Measurements from ENCODE around the gene LCNL1. TPM values are rescaled to one million over a fixed set of nuclear protein-coding genes. Genes with fewer than 3 reads are reported as not detected.

LCNL1 gene
- total and polyA plus RNA-seq, 12 donors: 0.06 to 10.5 (median 0.78) TPM; not detected in 2

DNA sequence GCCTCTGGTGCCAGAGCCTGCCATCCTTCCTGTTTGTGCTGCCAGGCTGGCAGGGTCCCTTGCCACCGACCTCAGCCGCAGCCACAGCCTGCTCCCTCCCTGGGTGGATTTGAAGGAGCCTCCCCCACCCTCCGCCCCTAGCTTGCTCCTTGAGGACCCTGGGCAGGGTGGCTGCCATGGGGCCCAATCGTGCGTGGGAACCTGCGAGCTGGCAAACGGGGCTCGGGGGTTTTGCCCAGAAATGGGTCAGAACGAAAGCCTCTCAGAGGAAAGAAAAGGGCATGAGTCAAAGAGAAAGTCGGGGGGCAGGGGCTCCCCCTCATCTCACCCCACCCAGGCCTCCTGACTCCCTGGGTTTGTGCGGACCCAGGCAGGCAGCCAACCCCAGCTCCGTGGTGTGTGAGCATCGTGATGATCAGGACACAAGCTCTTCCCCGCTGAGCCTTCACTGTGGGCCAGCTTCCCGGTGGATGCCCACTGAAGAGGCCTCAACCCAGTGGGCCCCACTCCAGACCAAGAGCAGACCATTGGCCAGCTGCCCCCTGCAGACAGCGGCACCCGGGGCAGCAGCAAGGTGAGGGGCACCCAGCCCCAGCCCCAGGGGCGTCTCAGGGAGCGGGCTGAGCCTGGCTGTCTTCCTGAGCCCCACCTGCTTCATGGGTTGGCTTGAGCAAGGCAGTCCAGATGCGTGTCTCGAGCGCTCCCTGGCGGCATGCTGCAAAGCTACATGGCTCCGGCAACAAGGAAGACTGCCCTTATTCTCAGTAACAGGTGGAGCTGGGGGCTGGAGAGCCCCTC lies 52.1 kb downstream of the LCNL1 start:
- Histone ChIP-seq H3K27me3 (no peaks in the 10 kb centered on the region), H3K4me3 (no peak overlapping the region), H3K36me3 (replicated peaks in 1 of 2) (peaks cover 0 to 7% of the 10 kb centered on the region in 2 donors), H3K27ac (peak overlapping the region in 2 of 5 donors; percentile 34 to 35), H3K4me1 (replicated peaks in 1 of 2) (peaks cover 0 to 16% of the 10 kb centered on the region in 2 donors), H3K9me3 (replicated peaks in 1 of 3) (no peaks in the 10 kb centered on the region)
- peak; percentile 81 to 93 (median 83) for DNase-seq
- 16 to 37% (median 22%) methylated on average over 11 to 24 of the region's 24 CpGs for WGBS, 4 donors
- intact Hi-C loops (cut with DNase I): loop anchor here (5.0 kb wide), 2 partner anchors 93 to 248 kb away; partner anchors contain the start of gene FBXW5 (in 1 of the 2)
- TF ChIP-seq, protein P1, sequence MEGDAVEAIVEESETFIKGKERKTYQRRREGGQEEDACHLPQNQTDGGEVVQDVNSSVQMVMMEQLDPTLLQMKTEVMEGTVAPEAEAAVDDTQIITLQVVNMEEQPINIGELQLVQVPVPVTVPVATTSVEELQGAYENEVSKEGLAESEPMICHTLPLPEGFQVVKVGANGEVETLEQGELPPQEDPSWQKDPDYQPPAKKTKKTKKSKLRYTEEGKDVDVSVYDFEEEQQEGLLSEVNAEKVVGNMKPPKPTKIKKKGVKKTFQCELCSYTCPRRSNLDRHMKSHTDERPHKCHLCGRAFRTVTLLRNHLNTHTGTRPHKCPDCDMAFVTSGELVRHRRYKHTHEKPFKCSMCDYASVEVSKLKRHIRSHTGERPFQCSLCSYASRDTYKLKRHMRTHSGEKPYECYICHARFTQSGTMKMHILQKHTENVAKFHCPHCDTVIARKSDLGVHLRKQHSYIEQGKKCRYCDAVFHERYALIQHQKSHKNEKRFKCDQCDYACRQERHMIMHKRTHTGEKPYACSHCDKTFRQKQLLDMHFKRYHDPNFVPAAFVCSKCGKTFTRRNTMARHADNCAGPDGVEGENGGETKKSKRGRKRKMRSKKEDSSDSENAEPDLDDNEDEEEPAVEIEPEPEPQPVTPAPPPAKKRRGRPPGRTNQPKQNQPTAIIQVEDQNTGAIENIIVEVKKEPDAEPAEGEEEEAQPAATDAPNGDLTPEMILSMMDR (IDR thresholded peaks at IDR 0.05): peak; percentile 82 to 93 (median 92)
- TF ChIP-seq POLR2A (IDR thresholded peaks at IDR 0.05): no peak

Other genes starting within 250 kb of the LCNL1 start
Only the 30 nearest of the 38 such genes appear.
- not detected for gene LCN15, start 218.5 kb upstream of the LCNL1 start, total RNA-seq
- gene LCN15, start 218.5 kb upstream of the LCNL1 start, polyA plus RNA-seq: not detected
- gene TMEM141, start 191.6 kb upstream of the LCNL1 start, total RNA-seq: 10 to 100 TPM; 31.3 to 78.7 (median 58.1) TPM
- 10 to 100 TPM; 46.7 to 94.8 (median 76.3) TPM for gene TMEM141, start 191.6 kb upstream of the LCNL1 start, polyA plus RNA-seq
- gene CCDC183, start 186.7 kb upstream of the LCNL1 start, total RNA-seq: 1 to 10 TPM in 6 of 9 donors, under 1 TPM in 2, not detected in 1; 0.46 to 3.3 (median 1.7) TPM
- gene CCDC183, start 186.7 kb upstream of the LCNL1 start, polyA plus RNA-seq: 10 to 100 TPM in 1 of 3 donors, 1 to 10 TPM in 1, under 1 TPM in 1; 0.60 to 17.5 (median 2.4) TPM
- 10 to 100 TPM; 20.9 to 82.0 (median 56.6) TPM for gene RABL6, start 175.0 kb upstream of the LCNL1 start, total RNA-seq
- 100 to 1,000 TPM in 1 of 3 donors, 10 to 100 TPM in 2; 24.0 to 150 (median 71.1) TPM for gene RABL6, start 175.0 kb upstream of the LCNL1 start, polyA plus RNA-seq
- gene AJM1, start 140.5 kb upstream of the LCNL1 start, total RNA-seq: 1 to 10 TPM in 8 of 9 donors, under 1 TPM in 1; 0.42 to 7.1 (median 3.4) TPM
- gene AJM1, start 140.5 kb upstream of the LCNL1 start, polyA plus RNA-seq: 10 to 100 TPM in 1 of 3 donors, 1 to 10 TPM in 1, under 1 TPM in 1; 0.33 to 13.7 (median 3.2) TPM
- gene PHPT1, start 133.6 kb upstream of the LCNL1 start, total RNA-seq: 100 to 1,000 TPM in 7 of 9 donors, 10 to 100 TPM in 2; 73.9 to 267 (median 171) TPM
- 100 to 1,000 TPM in 2 of 3 donors, 10 to 100 TPM in 1; 75.8 to 330 (median 214) TPM for gene PHPT1, start 133.6 kb upstream of the LCNL1 start, polyA plus RNA-seq
- gene MAMDC4, start 130.6 kb upstream of the LCNL1 start, total RNA-seq: 10 to 100 TPM in 1 of 9 donors, 1 to 10 TPM in 8; 1.3 to 13.8 (median 4.6) TPM
- gene MAMDC4, start 130.6 kb upstream of the LCNL1 start, polyA plus RNA-seq: 10 to 100 TPM in 2 of 3 donors, under 1 TPM in 1; 0.57 to 30.6 (median 11.6) TPM
- 100 to 1,000 TPM; 228 to 557 (median 426) TPM for gene EDF1, start 116.7 kb upstream of the LCNL1 start, total RNA-seq
- 1,000 to 10,000 TPM in 2 of 3 donors, 100 to 1,000 TPM in 1; 649 to 1,113 (median 1,099) TPM for gene EDF1, start 116.7 kb upstream of the LCNL1 start, polyA plus RNA-seq
- gene TRAF2, start 96.5 kb upstream of the LCNL1 start, total RNA-seq: 10 to 100 TPM in 5 of 9 donors, 1 to 10 TPM in 4; 3.8 to 16.9 (median 10.3) TPM
- 10 to 100 TPM in 2 of 3 donors, 1 to 10 TPM in 1; 3.4 to 24.7 (median 13.2) TPM for gene TRAF2, start 96.5 kb upstream of the LCNL1 start, polyA plus RNA-seq
- gene FBXW5, start 38.3 kb upstream of the LCNL1 start, total RNA-seq: 100 to 1,000 TPM in 7 of 9 donors, 10 to 100 TPM in 2; 91.6 to 257 (median 202) TPM
- 100 to 1,000 TPM in 2 of 3 donors, 10 to 100 TPM in 1; 19.2 to 153 (median 125) TPM for gene FBXW5, start 38.3 kb upstream of the LCNL1 start, polyA plus RNA-seq
- 1 to 10 TPM in 2 of 9 donors, under 1 TPM in 1, not detected in 6; 0.68 to 5.5 (median 1.2) TPM for gene C8G, start 37.8 kb upstream of the LCNL1 start, total RNA-seq
- 1 to 10 TPM; 1.1 to 4.3 (median 3.3) TPM for gene C8G, start 37.8 kb upstream of the LCNL1 start, polyA plus RNA-seq
- gene LCN12, start 30.7 kb upstream of the LCNL1 start, total RNA-seq: 10 to 100 TPM in 1 of 9 donors, 1 to 10 TPM in 7, not detected in 1; 1.7 to 16.6 (median 4.0) TPM
- 10 to 100 TPM in 2 of 3 donors, under 1 TPM in 1; 0.75 to 31.8 (median 25.7) TPM for gene LCN12, start 30.7 kb upstream of the LCNL1 start, polyA plus RNA-seq
- 100 to 1,000 TPM in 6 of 9 donors, 10 to 100 TPM in 2, 1 to 10 TPM in 1; 1.1 to 607 (median 197) TPM for gene PTGDS, start 5.5 kb upstream of the LCNL1 start, total RNA-seq
- 100 to 1,000 TPM in 2 of 3 donors, 10 to 100 TPM in 1; 23.8 to 812 (median 672) TPM for gene PTGDS, start 5.5 kb upstream of the LCNL1 start, polyA plus RNA-seq
- gene PAXX, start 9.4 kb downstream of the LCNL1 start, total RNA-seq: 10 to 100 TPM; 20.3 to 44.5 (median 35.5) TPM
- 100 to 1,000 TPM in 2 of 3 donors, 1 to 10 TPM in 1; 4.9 to 363 (median 209) TPM for gene PAXX, start 9.4 kb downstream of the LCNL1 start, polyA plus RNA-seq
- 1 to 10 TPM in 2 of 9 donors, under 1 TPM in 5, not detected in 2; 0.22 to 1.3 (median 0.79) TPM for gene CLIC3, start 13.6 kb downstream of the LCNL1 start, total RNA-seq
- gene CLIC3, start 13.6 kb downstream of the LCNL1 start, polyA plus RNA-seq: 1 to 10 TPM in 2 of 3 donors, not detected in 1; 3.8 to 6.4 TPM
- gene ABCA2, start 45.2 kb downstream of the LCNL1 start, total RNA-seq: 10 to 100 TPM in 8 of 9 donors, 1 to 10 TPM in 1; 2.9 to 54.4 (median 29.3) TPM
- gene ABCA2, start 45.2 kb downstream of the LCNL1 start, polyA plus RNA-seq: 100 to 1,000 TPM in 1 of 3 donors, 10 to 100 TPM in 2; 13.6 to 150 (median 69.8) TPM
- gene FUT7, start 49.1 kb downstream of the LCNL1 start, total RNA-seq: under 1 TPM in 5 of 9 donors, not detected in 4; 0.11 to 0.69 (median 0.21) TPM
- under 1 TPM in 2 of 3 donors, not detected in 1; 0.16 to 0.17 TPM for gene FUT7, start 49.1 kb downstream of the LCNL1 start, polyA plus RNA-seq
- gene NPDC1, start 63.2 kb downstream of the LCNL1 start, total RNA-seq: 10 to 100 TPM in 8 of 9 donors, 1 to 10 TPM in 1; 9.4 to 77.1 (median 41.2) TPM
- gene NPDC1, start 63.2 kb downstream of the LCNL1 start, polyA plus RNA-seq: 100 to 1,000 TPM in 2 of 3 donors, 1 to 10 TPM in 1; 5.1 to 311 (median 194) TPM
- gene ENTPD2, start 71.1 kb downstream of the LCNL1 start, total RNA-seq: under 1 TPM in 4 of 9 donors, not detected in 5; 0.28 to 0.53 (median 0.36) TPM
- gene ENTPD2, start 71.1 kb downstream of the LCNL1 start, polyA plus RNA-seq: 1 to 10 TPM in 2 of 3 donors, not detected in 1; 1.6 to 1.7 TPM
- 1 to 10 TPM in 2 of 9 donors, under 1 TPM in 7; 0.24 to 1.7 (median 0.79) TPM for gene SAPCD2, start 87.6 kb downstream of the LCNL1 start, total RNA-seq
- gene SAPCD2, start 87.6 kb downstream of the LCNL1 start, polyA plus RNA-seq: under 1 TPM; 0.07 to 0.56 (median 0.17) TPM
- gene UAP1L1, start 94.5 kb downstream of the LCNL1 start, total RNA-seq: 10 to 100 TPM in 8 of 9 donors, under 1 TPM in 1; 0.28 to 68.7 (median 14.4) TPM
- 10 to 100 TPM in 2 of 3 donors, 1 to 10 TPM in 1; 3.6 to 61.1 (median 15.9) TPM for gene UAP1L1, start 94.5 kb downstream of the LCNL1 start, polyA plus RNA-seq
- gene MAN1B1, start 104.0 kb downstream of the LCNL1 start, total RNA-seq: 100 to 1,000 TPM in 1 of 9 donors, 10 to 100 TPM in 8; 44.5 to 102 (median 63.0) TPM
- gene MAN1B1, start 104.0 kb downstream of the LCNL1 start, polyA plus RNA-seq: 100 to 1,000 TPM in 1 of 3 donors, 10 to 100 TPM in 2; 44.4 to 138 (median 87.6) TPM
- gene DPP7, start 131.7 kb downstream of the LCNL1 start, total RNA-seq: 100 to 1,000 TPM; 117 to 387 (median 234) TPM
- gene DPP7, start 131.7 kb downstream of the LCNL1 start, polyA plus RNA-seq: 1,000 to 10,000 TPM in 2 of 3 donors, 10 to 100 TPM in 1; 52.6 to 1,938 (median 1,109) TPM
- gene GRIN1, start 156.2 kb downstream of the LCNL1 start, total RNA-seq: under 1 TPM in 4 of 9 donors, not detected in 5; 0.04 to 0.28 (median 0.08) TPM
- gene GRIN1, start 156.2 kb downstream of the LCNL1 start, polyA plus RNA-seq: under 1 TPM; 0.04 to 0.16 (median 0.10) TPM
- gene LRRC26, start 187.1 kb downstream of the LCNL1 start, total RNA-seq: not detected
- not detected for gene LRRC26, start 187.1 kb downstream of the LCNL1 start, polyA plus RNA-seq
- gene TMEM210, start 189.1 kb downstream of the LCNL1 start, total RNA-seq: not detected
- not detected for gene TMEM210, start 189.1 kb downstream of the LCNL1 start, polyA plus RNA-seq
- gene ANAPC2, start 205.6 kb downstream of the LCNL1 start, total RNA-seq: 10 to 100 TPM; 18.1 to 72.1 (median 25.6) TPM
- gene ANAPC2, start 205.6 kb downstream of the LCNL1 start, polyA plus RNA-seq: 100 to 1,000 TPM in 1 of 3 donors, 10 to 100 TPM in 1, 1 to 10 TPM in 1; 7.1 to 162 (median 89.7) TPM
- gene SSNA1, start 205.7 kb downstream of the LCNL1 start, total RNA-seq: 10 to 100 TPM; 50.0 to 98.1 (median 65.7) TPM
- 100 to 1,000 TPM in 2 of 3 donors, 10 to 100 TPM in 1; 13.2 to 138 (median 127) TPM for gene SSNA1, start 205.7 kb downstream of the LCNL1 start, polyA plus RNA-seq
- gene TPRN, start 217.7 kb downstream of the LCNL1 start, total RNA-seq: 10 to 100 TPM in 5 of 9 donors, 1 to 10 TPM in 4; 5.0 to 23.5 (median 10.7) TPM
- gene TPRN, start 217.7 kb downstream of the LCNL1 start, polyA plus RNA-seq: 1 to 10 TPM; 1.4 to 7.6 (median 3.4) TPM
- gene TMEM203, start 222.7 kb downstream of the LCNL1 start, total RNA-seq: 10 to 100 TPM; 32.7 to 48.4 (median 42.3) TPM
- 10 to 100 TPM; 21.7 to 30.2 (median 28.4) TPM for gene TMEM203, start 222.7 kb downstream of the LCNL1 start, polyA plus RNA-seq